Hindlimb muscle (tissue), 1 donor: Measurements from ENCODE around the gene PSMG3. TPM values are rescaled to one million over a fixed set of nuclear protein-coding genes. Genes with fewer than 3 reads are reported as not detected.

Experiments
- DNase-seq: peaks from one replicate; pipeline ENCODE4 v3.0.0-alpha.2; 2013
- polyA plus RNA-seq: library from polyadenylated mRNA; unstranded; fragments of 120-200 nt; gene quantifications from one replicate; pipeline ENCODE4 v1.2.1, GENCODE V29; 2013; ENCODE audit not compliant: insufficient read length

The PSMG3 gene
- polyA plus RNA-seq, 1 donor, result 18.7 TPM

DNA sequence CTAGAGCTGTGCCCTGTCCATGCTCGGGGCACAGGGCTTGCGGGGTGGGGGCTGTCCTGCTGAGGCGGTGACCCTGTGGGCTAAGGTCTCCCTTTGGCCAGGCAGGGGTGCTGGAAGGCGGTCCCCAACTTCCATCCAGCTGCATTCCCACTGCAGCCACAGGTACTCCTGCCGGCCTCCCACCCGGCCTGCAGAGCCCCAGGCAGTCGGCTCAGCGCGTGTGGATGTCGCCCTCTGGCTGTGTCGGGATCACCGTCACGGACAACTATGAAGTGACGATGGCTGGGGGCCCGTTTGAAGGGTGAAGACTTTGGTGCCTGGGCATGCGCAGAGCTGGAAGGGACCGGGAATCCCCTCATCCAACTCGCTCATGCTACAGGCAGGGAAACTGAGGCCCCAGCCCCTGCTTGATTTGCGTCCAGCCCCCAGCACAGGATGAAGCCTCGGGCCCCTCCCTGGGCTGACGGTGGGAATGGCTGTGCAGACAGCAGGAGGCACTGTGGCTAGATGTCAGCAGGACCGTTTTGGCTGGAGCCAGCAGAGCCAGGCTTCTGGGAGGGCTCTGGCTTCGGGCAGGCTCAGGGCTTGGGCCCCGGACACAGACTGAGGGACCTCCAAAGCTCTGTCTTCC, 11.5 kb downstream of the PSMG3 start:
- no peak for DNase-seq

DNA sequence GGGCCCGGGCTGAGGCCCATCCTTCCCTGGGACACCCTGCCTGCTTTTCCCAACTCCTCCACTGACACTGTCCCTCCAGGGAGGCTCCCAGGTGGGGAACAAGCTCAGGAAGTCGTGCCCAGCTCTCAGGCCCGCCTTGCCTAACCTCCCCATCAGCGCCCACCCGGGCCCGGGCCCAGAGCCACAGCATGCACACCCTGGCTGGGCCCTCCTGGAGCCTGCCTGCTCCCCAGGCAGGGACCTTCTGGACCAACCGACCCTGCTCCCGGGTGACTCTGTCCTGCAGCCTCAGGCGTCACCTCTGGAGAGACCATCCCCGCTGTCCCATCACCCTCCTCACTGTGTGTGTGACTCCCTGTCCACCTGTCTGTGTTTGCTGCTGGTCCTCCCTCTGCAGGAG, 12.1 kb downstream of the PSMG3 start:
- DNase-seq, result no peak

- DNase-seq, result no peak
Observed at GRCh38 chr7:1557006-1557405, 12.8 kb downstream of the PSMG3 start.

GRCh38 chr7:1555813-1556543, 13.9 kb downstream of the PSMG3 start, which contains the start of gene TMEM184A:
Gene TMEM184A, minus strand, starts transcription at chr7:1556205. Its CDS starts 721 bp downstream, at chr7:1555484.
- DNase-seq, result no peak

DNA sequence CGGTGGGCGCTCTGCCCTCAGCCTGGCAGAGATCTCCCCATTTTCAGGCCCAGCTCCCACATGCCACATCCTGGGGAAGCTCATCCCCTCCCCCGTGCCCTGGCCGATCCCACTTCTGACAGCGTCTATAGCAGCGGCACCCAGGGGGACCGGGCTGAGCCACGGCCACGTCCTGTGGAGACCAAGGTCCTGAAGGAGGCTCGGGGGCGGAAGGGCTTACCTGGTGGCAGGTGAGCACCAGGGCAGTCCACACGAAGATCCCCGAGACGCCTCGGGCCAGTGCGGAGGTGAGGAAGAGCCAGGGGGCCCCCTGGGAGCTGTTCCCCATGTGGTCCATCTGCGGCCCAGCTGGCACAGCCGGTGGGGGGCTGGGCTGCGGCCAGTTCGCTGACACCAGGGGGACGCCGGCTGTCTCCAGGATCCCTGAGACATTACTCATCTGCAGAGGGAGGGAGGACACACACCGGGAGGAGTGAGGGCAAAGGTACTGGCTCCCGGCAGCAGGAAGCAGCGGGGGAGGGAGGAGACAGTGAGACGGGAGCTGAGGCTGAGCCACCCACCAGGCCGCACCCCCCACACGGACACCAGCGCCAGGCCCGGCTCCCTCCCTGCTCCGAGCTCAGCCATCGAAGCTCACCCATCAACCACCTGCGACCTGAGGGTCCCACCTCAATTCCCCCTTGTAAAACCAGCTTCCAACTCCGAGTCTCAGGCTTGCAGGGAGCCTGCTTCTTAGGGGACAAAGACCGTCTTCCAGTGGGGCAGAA, 14.6 kb downstream of the PSMG3 start:
- no peak for DNase-seq

DNA sequence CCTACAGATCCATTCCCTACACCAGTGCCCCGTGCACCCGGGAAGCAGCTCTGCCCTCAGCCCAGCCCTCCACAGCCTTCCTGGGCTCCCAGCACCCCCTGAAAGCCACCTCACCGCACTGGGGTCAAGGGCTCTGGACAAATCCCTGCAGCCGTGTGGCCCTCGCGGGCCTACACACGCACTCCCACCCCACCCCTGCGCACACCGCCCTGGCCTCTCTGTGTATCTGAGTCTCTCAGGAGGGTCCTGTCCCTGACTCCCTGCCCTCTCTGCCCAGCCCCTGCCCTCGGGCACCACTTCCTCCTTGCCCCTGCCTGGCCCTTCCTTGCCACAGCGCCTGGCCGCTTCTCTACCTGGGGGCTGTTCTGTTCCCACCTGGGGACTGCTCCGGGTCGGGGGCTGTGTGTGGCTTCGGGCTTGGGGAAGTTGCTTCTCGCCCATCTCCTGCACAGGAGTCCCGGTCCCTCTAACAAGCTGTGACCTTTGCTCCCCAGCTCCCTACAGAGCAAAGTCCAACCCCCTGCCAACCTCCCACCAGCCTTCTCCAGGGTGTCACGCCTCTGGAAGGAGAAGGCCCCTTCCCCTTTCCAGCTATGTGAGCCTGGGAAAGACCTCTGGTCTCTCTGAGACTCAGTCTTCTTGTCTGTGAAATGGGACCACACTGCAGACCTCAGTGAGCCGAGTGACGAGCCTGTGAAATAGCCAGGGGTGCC, 15.3 kb downstream of the PSMG3 start:
- no peak for DNase-seq

DNA sequence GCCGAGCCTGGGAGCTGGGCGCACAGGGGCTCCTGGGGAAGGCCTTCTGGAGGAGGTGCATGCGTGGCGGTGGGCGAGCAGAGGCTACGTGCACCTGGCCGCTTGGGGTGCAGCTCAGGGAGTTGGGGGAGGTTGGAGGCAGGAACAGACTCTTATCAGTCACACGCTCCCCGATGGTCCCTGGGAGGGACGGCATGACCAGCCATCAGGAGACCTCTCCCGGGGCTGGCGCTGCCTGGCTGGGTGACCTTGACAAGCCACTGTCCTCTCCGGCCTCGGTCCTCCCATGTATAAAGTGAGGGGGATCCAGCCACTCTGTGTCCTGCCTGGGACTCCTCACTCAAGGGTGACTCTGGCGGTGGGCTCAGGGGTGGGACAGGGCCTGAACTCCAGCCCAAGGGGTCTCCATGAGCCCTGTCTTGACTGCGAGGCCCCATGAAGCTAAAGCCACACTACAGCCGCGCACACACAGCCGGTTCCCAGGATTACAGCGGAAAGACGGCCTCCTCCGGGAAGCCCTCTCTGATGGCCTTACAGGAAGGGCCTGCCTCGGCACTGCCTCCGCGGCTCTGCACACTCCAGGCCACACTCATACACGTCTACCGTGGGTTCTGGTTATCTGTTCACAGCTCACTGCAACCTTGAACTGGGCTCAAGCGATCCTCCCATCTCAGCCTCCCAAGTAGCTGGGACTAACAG, 16.2 kb downstream of the PSMG3 start:
- no peak for DNase-seq

- no peak for DNase-seq
Observed at GRCh38 chr7:1552200-1552599, 17.6 kb downstream of the PSMG3 start.

GRCh38 chr7:1550846-1551155, 19.0 kb downstream of the PSMG3 start:
- no peak for DNase-seq

- DNase-seq, result no peak
Observed at GRCh38 chr7:1550005-1550845, 19.6 kb downstream of the PSMG3 start.

- no peak for DNase-seq
Observed at GRCh38 chr7:1549357-1550004, 20.4 kb downstream of the PSMG3 start.

GRCh38 chr7:1548944-1549343, 20.9 kb downstream of the PSMG3 start:
- DNase-seq, result no peak

DNA sequence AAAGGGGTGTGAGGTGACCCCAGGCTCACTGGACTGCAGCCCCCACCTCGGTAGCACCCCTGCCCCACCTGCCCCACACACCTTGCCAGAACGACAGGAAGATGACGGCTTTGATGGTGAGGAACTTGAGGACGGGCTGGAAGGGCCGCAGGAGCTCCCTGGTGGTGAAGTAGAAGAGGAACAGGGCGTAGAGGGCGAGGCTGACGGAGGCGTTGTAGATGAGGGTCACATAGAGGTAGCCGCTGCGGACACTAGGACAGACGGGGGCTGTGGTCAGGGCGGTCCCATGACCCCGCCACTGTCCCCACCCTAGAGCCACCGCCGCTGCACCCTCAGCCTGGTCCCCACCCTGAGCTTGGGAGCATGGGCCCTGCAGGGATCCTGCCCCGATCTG, 21.4 kb downstream of the PSMG3 start:
- no peak for DNase-seq

DNA sequence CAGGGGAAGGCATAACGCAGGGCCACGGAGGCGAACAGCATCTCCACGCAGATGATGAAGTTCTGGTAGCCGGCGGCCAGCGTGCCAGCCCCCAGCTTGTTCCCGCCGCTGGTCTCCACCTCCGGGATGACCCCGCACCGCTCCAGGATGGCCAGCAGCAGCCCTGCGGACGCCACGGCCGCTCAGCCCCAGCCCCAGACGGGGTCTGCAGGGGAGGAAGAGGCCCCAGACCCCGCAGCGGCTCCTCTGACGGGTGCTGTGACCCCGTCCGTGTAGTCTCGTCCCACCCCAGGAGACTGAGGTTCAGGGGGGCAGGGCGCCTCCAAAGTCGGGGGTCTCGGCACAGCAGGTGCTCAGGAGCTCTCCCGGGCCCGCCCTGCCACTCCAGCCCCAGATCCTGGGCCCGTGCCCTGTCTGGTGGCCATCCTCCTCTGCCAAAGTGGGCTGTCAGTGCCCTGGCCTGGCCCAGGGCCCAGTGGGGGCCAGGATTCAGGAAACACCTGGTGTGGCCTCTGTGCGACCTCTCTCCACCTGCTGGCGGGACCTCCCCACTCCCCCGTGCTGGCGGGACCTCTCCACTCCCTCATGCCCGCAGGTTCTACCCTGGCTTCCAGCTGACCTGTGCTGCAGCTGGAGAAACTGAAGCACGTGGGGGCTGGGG, 21.9 kb downstream of the PSMG3 start:
- DNase-seq, result no peak

GRCh38 chr7:1546909-1547776, 22.7 kb downstream of the PSMG3 start:
- DNase-seq, result no peak

DNA sequence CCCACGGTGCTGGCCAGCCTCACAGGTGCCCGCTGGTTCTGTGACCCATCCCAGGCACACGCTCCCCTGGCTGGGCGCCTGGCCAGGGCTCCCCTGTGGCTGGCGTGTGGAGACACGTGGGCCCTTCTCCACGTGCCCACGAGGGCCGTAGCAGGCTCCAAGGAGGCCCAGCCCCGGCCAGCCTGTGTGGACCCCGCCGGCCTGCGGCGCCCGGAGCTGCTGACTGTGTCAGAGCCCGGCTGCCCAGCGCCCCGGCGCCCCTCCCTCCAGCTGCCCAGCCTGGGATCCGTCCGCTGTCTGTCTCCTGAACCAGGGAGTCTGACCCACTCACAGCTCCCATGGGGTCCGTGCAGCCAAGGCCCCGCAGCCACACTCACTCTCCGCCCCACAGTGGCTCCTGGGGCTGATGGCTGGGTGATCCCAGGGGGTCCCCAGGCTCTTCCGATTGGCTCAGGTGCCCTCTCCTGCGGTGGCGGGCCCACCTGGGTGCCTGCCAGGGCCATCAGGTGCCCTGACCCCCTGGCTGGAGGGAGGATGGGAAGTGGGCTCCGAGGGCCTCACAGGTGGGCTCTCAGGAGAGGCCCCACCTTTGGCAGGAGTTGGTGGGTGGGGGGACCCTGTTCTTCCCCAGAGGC, 23.4 kb downstream of the PSMG3 start:
- DNase-seq, result no peak

- DNase-seq, result no peak
Observed at GRCh38 chr7:1545417-1546246, 24.2 kb downstream of the PSMG3 start.

DNA sequence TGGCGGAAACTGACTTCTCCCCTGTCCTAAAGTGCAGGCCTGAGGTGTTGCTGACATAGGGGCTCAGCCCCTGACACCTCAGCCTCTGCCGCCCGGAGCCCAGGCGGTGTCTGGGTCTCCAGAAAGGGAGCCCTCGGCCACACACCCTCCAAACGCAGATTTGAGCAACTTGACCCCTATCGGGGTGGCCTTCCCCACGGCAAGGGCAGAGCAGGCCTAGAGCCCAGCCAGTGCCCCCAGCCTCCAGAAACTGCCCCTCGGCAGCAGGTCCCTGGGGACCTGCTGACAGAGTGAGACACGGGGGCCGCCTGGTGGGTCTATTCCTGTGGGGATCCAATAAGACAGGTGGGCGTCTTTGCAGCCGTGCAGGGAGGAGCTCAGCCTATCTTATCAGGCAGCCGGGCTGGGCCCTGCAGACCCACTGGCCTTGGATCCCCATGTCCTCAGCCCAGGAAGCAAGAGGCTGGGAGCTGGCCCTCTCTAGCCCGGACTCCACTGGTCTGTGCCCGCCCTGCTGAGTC, 24.9 kb downstream of the PSMG3 start:
- DNase-seq, result no peak
